IgD-negative memory B cell (primary cell): ENCODE measurements around the gene EFNA4. TPM values are rescaled to one million over a fixed set of nuclear protein-coding genes. Genes with fewer than 3 reads are reported as not detected.

Experiments
- H3K27ac Mint-ChIP-seq, 3 donors: one replicate each; pipeline ENCODE4 v1.8.0; 2020 to 2022; ENCODE audit warnings: mild to moderate bottlenecking in 3 of 3, mixed read lengths in 3 of 3, moderate library complexity in 1 of 3
- H3K27me3 Mint-ChIP-seq: one replicate; pipeline ENCODE4 v1.8.0; 2021; ENCODE audit warnings: mixed read lengths
- H3K36me3 Mint-ChIP-seq: one replicate; pipeline ENCODE4 v1.8.0; 2020; ENCODE audit warnings: mild to moderate bottlenecking, mixed read lengths
- H3K4me1 Mint-ChIP-seq, 3 donors: one replicate each; pipeline ENCODE4 v1.8.0; 2020 to 2022; ENCODE audit warnings: mixed read lengths in 3 of 3, mild to moderate bottlenecking in 1 of 3
- H3K4me3 Mint-ChIP-seq, 4 donors: one replicate each; pipeline ENCODE4 v1.8.0; 2020 to 2022; ENCODE audit warnings: mild to moderate bottlenecking in 4 of 4, mixed read lengths in 4 of 4, moderate library complexity in 3 of 4
- H3K9me3 Mint-ChIP-seq, 3 donors: one replicate each; pipeline ENCODE4 v1.8.0; 2020 to 2021; ENCODE audit warnings: mixed read lengths in 3 of 3, mild to moderate bottlenecking in 1 of 3
- polyA plus RNA-seq: library from polyadenylated mRNA; unstranded; fragments of 300-500 nt; fragmentation: Illumina TruSeq; gene quantifications from one replicate; pipeline ENCODE4 v1.2.3, GENCODE V29; 2021

EFNA4 gene
- 8.5 TPM for polyA plus RNA-seq

GRCh38 chr1:155063550-155064110 is at the start of gene EFNA4:
Gene EFNA4, plus strand, starts transcription at chr1:155063740. Its CDS starts 84 bp downstream, at chr1:155063824.
- no peaks in the 10 kb centered on the region for H3K27me3 Mint-ChIP-seq
- H3K4me1 Mint-ChIP-seq, result peaks cover 15 to 31% (median 20%) of the 10 kb centered on the region in 3 donors
- H3K4me3 Mint-ChIP-seq, result peak within 1 kb of the TSS; percentile 88 to 97 (median 93)
- no peaks in the 10 kb centered on the region for H3K9me3 Mint-ChIP-seq
- peak within 1 kb of the TSS; percentile 33 to 86 (median 69) for H3K27ac Mint-ChIP-seq
- H3K36me3 Mint-ChIP-seq, result no peaks in the 10 kb centered on the region

- Mint-ChIP-seq H3K9me3 (no peaks in the 10 kb centered on the region), H3K36me3 (peaks cover 2% of the 10 kb centered on the region), H3K27me3 (no peaks in the 10 kb centered on the region), H3K4me3 (peak overlapping the region in 3 of 4 donors; percentile 39 to 90 (median 63)), H3K27ac (peak overlapping the region in 2 of 3 donors; percentile 78 to 84), H3K4me1 (peaks cover 27 to 45% (median 31%) of the 10 kb centered on the region in 3 donors)
These were observed 48.6 kb upstream of the EFNA4 start for GRCh38 chr1:155014709-155015508.

- Mint-ChIP-seq H3K36me3 (peaks cover 2% of the 10 kb centered on the region), H3K4me1 (peaks cover 25 to 43% (median 26%) of the 10 kb centered on the region in 3 donors), H3K4me3 (peak overlapping the region; percentile 65 to 90 (median 70)), H3K27ac (peak overlapping the region; percentile 78 to 93 (median 87)), H3K27me3 (no peaks in the 10 kb centered on the region), H3K9me3 (no peaks in the 10 kb centered on the region)
These were observed 47.9 kb upstream of the EFNA4 start for GRCh38 chr1:155015527-155016230.

GRCh38 chr1:155016231-155016831 is 47.2 kb upstream of the EFNA4 start:
- Mint-ChIP-seq H3K4me1 (peaks cover 25 to 40% (median 26%) of the 10 kb centered on the region in 3 donors), H3K27me3 (no peaks in the 10 kb centered on the region), H3K9me3 (no peaks in the 10 kb centered on the region), H3K27ac (peak overlapping the region; percentile 78 to 93 (median 87)), H3K36me3 (peaks cover 2% of the 10 kb centered on the region), H3K4me3 (peak overlapping the region; percentile 65 to 90 (median 79))

GRCh38 chr1:155017041-155017945 is 46.2 kb upstream of the EFNA4 start:
- Mint-ChIP-seq H3K4me1 (peaks cover 25 to 38% (median 30%) of the 10 kb centered on the region in 3 donors), H3K9me3 (no peaks in the 10 kb centered on the region), H3K27me3 (no peaks in the 10 kb centered on the region), H3K36me3 (peaks cover 2% of the 10 kb centered on the region), H3K4me3 (peak overlapping the region; percentile 76 to 91 (median 90)), H3K27ac (peak overlapping the region; percentile 78 to 93 (median 87))

GRCh38 chr1:155017946-155018316 is 45.6 kb upstream of the EFNA4 start:
- Mint-ChIP-seq H3K36me3 (peaks cover 2% of the 10 kb centered on the region), H3K4me3 (peak overlapping the region; percentile 76 to 91 (median 90)), H3K9me3 (no peaks in the 10 kb centered on the region), H3K27ac (peak overlapping the region; percentile 76 to 81 (median 78)), H3K27me3 (no peaks in the 10 kb centered on the region), H3K4me1 (peaks cover 18 to 32% (median 30%) of the 10 kb centered on the region in 3 donors)

- no peaks in the 10 kb centered on the region for H3K27me3 Mint-ChIP-seq
- peaks cover 2% of the 10 kb centered on the region for H3K36me3 Mint-ChIP-seq
- H3K4me1 Mint-ChIP-seq, result peaks cover 14 to 28% (median 27%) of the 10 kb centered on the region in 3 donors
- peak overlapping the region in 3 of 4 donors; percentile 53 to 77 (median 74) for H3K4me3 Mint-ChIP-seq
- H3K9me3 Mint-ChIP-seq, result no peaks in the 10 kb centered on the region
- peak overlapping the region; percentile 49 to 69 (median 59) for H3K27ac Mint-ChIP-seq
These were observed 44.8 kb upstream of the EFNA4 start for GRCh38 chr1:155018617-155019348.

GRCh38 chr1:155019377-155020245 is 43.9 kb upstream of the EFNA4 start:
- Mint-ChIP-seq H3K9me3 (no peaks in the 10 kb centered on the region), H3K27me3 (no peaks in the 10 kb centered on the region), H3K4me1 (peaks cover 7 to 22% (median 19%) of the 10 kb centered on the region in 3 donors), H3K36me3 (peaks cover 2% of the 10 kb centered on the region), H3K4me3 (peak overlapping the region in 3 of 4 donors; percentile 23 to 77 (median 53)), H3K27ac (peak overlapping the region; percentile 49 to 69 (median 59))

- Mint-ChIP-seq H3K4me1 (peaks cover 0 to 9% (median 7%) of the 10 kb centered on the region in 3 donors), H3K27ac (peak overlapping the region in 2 of 3 donors; percentile 45 to 82), H3K4me3 (no peak overlapping the region), H3K36me3 (peaks cover 2% of the 10 kb centered on the region), H3K9me3 (no peaks in the 10 kb centered on the region), H3K27me3 (no peaks in the 10 kb centered on the region)
These were observed 41.2 kb upstream of the EFNA4 start for GRCh38 chr1:155022136-155022926.

GRCh38 chr1:155022927-155023236 is 40.7 kb upstream of the EFNA4 start:
- no peak overlapping the region for H3K4me3 Mint-ChIP-seq
- no peaks in the 10 kb centered on the region for H3K27me3 Mint-ChIP-seq
- H3K4me1 Mint-ChIP-seq, result peaks cover 0 to 7% (median 6%) of the 10 kb centered on the region in 3 donors
- no peaks in the 10 kb centered on the region for H3K9me3 Mint-ChIP-seq
- H3K36me3 Mint-ChIP-seq, result peaks cover 2% of the 10 kb centered on the region
- peak overlapping the region in 2 of 3 donors; percentile 45 to 82 for H3K27ac Mint-ChIP-seq

GRCh38 chr1:155023627-155024026 is 39.9 kb upstream of the EFNA4 start:
- Mint-ChIP-seq H3K27ac (no peak overlapping the region), H3K27me3 (no peaks in the 10 kb centered on the region), H3K9me3 (no peaks in the 10 kb centered on the region), H3K4me1 (peaks cover 0 to 7% (median 2%) of the 10 kb centered on the region in 3 donors), H3K4me3 (no peak overlapping the region), H3K36me3 (peaks cover 2% of the 10 kb centered on the region)

GRCh38 chr1:155024315-155024714 is 39.2 kb upstream of the EFNA4 start:
- Mint-ChIP-seq H3K36me3 (peaks cover 2% of the 10 kb centered on the region), H3K27me3 (peaks cover 1% of the 10 kb centered on the region), H3K27ac (no peak overlapping the region), H3K9me3 (no peaks in the 10 kb centered on the region), H3K4me1 (peaks cover 0 to 7% (median 2%) of the 10 kb centered on the region in 3 donors), H3K4me3 (no peak overlapping the region)
